ENCODE data around the gene ABLIM1.

The ABLIM1 gene

DNA sequence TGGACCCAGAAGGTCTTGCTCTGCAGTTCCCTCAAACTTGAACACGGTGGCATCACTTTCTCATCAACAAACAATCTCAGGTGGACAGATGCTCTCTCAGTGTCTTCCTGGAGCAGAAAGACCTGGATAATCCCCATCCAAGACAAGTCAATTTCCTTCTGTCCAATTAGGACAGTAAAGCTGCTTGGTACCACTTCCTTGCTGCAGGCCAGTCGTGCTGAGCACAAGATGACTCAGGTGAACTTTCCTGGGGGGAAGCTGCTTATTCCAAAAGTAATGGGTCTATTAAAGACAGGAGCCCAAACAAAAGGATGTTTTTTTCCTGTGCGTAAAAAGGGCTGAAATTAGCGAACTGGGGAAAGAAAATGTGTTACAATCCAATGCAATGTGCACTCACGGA is 146.2 kb downstream of the ABLIM1 start:
- Histone ChIP-seq H3K27ac (ENCODE audit: extremely low read depth, low read depth, low read length) (no peak overlapping the region), H3K4me1 (ENCODE audit: control insufficient read depth, insufficient read depth, low read length) (no peaks in the 10 kb centered on the region), H3K9me3 (ENCODE audit: control insufficient read depth, insufficient read depth, low read depth, low read length) (no peaks in the 10 kb centered on the region), H3K36me3 (ENCODE audit: control insufficient read depth in 2 of 2, insufficient read depth in 1 of 2, low read length in 2 of 2) (no peaks in the 10 kb centered on the region), H3K4me3 (ENCODE audit: low read depth, low read length) (no peak overlapping the region)
- TF ChIP-seq ZFP37 (tag by site-specific recombination; IDR thresholded peaks at IDR 0.05) (no peak), ZNF560 (tag by site-specific recombination; IDR thresholded peaks at IDR 0.05; ENCODE audit: borderline replicate concordance) (no peak), MEIS1 (CRISPR knock-in tag; IDR thresholded peaks at IDR 0.05; ENCODE audit: borderline replicate concordance) (no peak), ZNF48 (tag by site-specific recombination; IDR thresholded peaks at IDR 0.05) (no peak), PRDM1 (tag by site-specific recombination; IDR thresholded peaks at IDR 0.05) (no peak)
- TF ChIP-seq, protein P1, sequence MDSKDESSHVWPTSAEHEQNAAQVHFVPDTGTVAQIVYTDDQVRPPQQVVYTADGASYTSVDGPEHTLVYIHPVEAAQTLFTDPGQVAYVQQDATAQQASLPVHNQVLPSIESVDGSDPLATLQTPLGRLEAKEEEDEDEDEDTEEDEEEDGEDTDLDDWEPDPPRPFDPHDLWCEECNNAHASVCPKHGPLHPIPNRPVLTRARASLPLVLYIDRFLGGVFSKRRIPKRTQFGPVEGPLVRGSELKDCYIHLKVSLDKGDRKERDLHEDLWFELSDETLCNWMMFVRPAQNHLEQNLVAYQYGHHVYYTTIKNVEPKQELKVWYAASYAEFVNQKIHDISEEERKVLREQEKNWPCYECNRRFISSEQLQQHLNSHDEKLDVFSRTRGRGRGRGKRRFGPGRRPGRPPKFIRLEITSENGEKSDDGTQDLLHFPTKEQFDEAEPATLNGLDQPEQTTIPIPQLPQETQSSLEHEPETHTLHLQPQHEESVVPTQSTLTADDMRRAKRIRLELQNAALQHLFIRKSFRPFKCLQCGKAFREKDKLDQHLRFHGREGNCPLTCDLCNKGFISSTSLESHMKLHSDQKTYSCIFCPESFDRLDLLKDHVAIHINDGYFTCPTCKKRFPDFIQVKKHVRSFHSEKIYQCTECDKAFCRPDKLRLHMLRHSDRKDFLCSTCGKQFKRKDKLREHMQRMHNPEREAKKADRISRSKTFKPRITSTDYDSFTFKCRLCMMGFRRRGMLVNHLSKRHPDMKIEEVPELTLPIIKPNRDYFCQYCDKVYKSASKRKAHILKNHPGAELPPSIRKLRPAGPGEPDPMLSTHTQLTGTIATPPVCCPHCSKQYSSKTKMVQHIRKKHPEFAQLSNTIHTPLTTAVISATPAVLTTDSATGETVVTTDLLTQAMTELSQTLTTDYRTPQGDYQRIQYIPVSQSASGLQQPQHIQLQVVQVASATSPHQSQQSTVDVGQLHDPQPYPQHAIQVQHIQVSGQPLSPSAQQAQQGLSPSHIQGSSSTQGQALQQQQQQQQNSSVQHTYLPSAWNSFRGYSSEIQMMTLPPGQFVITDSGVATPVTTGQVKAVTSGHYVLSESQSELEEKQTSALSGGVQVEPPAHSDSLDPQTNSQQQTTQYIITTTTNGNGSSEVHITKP (tag by site-specific recombination; IDR thresholded peaks at IDR 0.05) = no peak
- ChIA-PET CTCF (no interaction called here), POLR2A (interaction anchor here (0.5 kb wide), 1 partner anchor 16 kb away, joined by 3 read pairs; no protein-coding TSS in a partner anchor)

DNA sequence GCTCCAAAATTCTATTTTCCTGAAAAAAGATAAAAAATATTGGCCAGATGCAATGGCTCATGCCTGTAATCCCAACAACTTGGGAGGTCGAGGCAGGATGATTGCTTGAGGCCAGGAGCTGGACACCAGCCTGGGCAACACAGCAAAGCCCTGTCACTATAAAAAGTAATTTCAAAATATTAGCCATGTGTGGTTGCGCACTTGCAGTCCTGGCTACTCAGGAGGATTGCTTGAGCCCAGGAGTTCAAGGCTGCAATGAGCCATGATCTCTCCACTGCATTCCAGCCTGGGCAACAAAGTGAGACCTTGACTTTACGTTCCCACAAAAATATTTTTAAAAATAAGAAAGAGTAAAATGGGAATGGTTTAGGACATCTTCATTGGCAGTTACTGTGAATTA is 149.7 kb downstream of the ABLIM1 start:
- Histone ChIP-seq H3K4me3 (ENCODE audit: low read depth, low read length) (no peak overlapping the region), H3K36me3 (ENCODE audit: control insufficient read depth in 2 of 2, insufficient read depth in 1 of 2, low read length in 2 of 2) (no peaks in the 10 kb centered on the region), H3K9me3 (ENCODE audit: control insufficient read depth, insufficient read depth, low read depth, low read length) (no peaks in the 10 kb centered on the region), H3K27ac (ENCODE audit: extremely low read depth, low read depth, low read length) (no peak overlapping the region), H3K4me1 (ENCODE audit: control insufficient read depth, insufficient read depth, low read length) (peaks cover 11% of the 10 kb centered on the region; the same call in 1 of the 2 replicates)
- CTCF ChIA-PET = interaction anchor here (0.7 kb wide), 1 partner anchor 384 kb away, joined by 3 read pairs; no protein-coding TSS in a partner anchor
- POLR2A ChIA-PET = no interaction called here
- TF ChIP-seq ZNF433 (tag by site-specific recombination; IDR thresholded peaks at IDR 0.05; ENCODE audit: low read depth) (no peak), ZNF658 (tag by site-specific recombination; IDR thresholded peaks at IDR 0.05) (no peak), PRDM1 (tag by site-specific recombination; IDR thresholded peaks at IDR 0.05) (no peak), ZFP37 (tag by site-specific recombination; IDR thresholded peaks at IDR 0.05) (no peak), MZF1 (tag by site-specific recombination; IDR thresholded peaks at IDR 0.05; ENCODE audit: borderline replicate concordance) (no peak), KLF16 (tag by site-specific recombination; IDR thresholded peaks at IDR 0.05) (no peak), ZNF112 (tag by site-specific recombination; IDR thresholded peaks at IDR 0.05) (no peak), ZNF76 (tag by site-specific recombination; IDR thresholded peaks at IDR 0.05; ENCODE audit: borderline replicate concordance, low read depth) (no peak), ZSCAN4 (tag by site-specific recombination; IDR thresholded peaks at IDR 0.05) (no peak), ZBTB49 (tag by site-specific recombination; IDR thresholded peaks at IDR 0.05; ENCODE audit: low read depth) (no peak), ZNF555 (tag by site-specific recombination; conservative IDR thresholded peaks at IDR 0.05) (no peak), ZNF248 (tag by site-specific recombination; IDR thresholded peaks at IDR 0.05) (no peak), ZSCAN16 (tag by site-specific recombination; IDR thresholded peaks at IDR 0.05) (no peak), YY2 (tag by site-specific recombination; IDR thresholded peaks at IDR 0.05) (no peak)
- TF ChIP-seq, protein P2, sequence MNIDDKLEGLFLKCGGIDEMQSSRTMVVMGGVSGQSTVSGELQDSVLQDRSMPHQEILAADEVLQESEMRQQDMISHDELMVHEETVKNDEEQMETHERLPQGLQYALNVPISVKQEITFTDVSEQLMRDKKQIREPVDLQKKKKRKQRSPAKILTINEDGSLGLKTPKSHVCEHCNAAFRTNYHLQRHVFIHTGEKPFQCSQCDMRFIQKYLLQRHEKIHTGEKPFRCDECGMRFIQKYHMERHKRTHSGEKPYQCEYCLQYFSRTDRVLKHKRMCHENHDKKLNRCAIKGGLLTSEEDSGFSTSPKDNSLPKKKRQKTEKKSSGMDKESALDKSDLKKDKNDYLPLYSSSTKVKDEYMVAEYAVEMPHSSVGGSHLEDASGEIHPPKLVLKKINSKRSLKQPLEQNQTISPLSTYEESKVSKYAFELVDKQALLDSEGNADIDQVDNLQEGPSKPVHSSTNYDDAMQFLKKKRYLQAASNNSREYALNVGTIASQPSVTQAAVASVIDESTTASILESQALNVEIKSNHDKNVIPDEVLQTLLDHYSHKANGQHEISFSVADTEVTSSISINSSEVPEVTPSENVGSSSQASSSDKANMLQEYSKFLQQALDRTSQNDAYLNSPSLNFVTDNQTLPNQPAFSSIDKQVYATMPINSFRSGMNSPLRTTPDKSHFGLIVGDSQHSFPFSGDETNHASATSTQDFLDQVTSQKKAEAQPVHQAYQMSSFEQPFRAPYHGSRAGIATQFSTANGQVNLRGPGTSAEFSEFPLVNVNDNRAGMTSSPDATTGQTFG (tag by site-specific recombination; IDR thresholded peaks at IDR 0.05; ENCODE audit: borderline replicate concordance) = no peak
